HG03039 (cell line): ENCODE measurements around the gene MYLK.
"Not testable (repeated sequence)": the region's sequence is repeated elsewhere in the genome, so short reads cannot be mapped to it uniquely, and the experiment has no call there.

Experiments
- ATAC-seq: cut with Tn5 transposase; IDR thresholded peaks from one replicate; pipeline ENCODE4 v1.9.1; 2021; ENCODE audit warnings: mild to moderate bottlenecking, moderate library complexity; ENCODE audit not compliant: unreplicated experiment

Gene MYLK

DNA sequence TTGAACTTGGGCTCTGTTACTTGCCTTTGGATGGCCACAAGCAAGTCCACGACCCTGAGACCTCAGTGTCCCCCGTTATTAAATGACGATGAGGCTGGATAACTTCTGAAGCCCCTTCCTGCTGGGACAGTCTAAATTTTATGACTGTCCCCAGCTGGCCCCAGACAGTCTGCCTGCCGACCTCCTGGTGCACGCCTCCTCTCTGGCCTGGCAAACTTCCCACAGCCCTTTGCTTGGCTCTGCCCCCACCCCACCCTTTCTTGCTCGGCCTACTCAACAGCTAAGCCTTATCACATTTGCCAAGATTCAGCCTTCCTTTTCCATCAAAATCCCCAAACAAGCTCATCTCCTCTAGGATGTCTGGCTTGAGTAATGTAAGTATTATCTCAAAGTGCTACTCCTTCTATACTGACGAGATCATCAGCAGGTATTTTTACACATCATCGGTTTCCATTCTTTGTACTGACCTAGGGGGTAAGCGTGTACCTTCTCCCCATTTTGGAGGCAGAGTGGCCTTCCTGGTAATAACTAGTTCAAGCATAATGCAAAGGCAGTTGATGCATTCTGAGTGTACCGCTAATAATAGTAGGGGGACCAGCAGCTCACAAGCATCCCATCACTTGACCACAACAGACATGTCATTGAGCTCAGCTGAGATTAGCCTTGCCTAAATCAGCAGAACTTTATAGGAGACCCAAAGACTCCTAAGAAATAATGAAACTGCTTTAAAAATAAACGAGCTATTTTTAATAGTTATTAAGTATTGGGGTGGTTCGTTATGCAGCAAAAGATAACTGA, 178.4 kb downstream of the MYLK start:
- no peak for ATAC-seq

DNA sequence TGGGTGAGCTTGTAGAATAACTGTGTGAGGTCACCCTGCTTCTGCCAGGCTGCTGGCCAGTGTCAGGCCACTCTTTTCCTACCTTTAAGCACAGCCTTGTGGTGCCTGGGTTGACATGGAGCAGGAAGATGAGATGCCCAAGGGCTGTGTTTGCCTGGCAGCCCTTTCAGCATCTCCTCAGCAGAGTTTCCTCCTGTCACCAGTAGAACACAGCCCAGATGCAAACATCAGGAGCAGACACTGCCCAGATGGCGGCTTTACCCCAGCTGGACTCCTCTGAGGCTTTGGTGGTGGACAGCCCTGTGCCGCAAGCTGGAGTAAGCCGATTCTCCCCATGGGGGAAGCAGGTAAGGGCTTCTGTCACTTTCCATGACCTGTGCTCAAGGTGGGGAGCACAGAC, 180.5 kb downstream of the MYLK start:
- not testable (repeated sequence) for ATAC-seq

DNA sequence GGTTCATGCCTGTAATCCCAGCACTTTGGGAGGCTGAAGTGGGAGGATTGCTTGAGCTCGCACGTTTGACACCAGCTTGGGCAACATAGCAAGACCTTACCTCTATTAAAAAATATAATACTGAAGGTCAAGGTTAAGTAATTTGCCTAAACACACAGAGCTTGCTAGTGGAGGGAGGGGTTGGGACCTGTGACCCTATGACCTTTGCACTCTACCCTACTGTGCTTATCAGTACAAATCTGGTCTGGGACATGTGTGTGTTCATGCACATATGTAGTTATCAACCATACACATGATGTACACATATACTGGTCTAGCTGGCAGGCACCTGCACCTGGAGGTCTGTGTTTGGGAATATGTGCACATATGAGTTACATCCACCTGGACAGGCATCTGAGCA, 181.4 kb downstream of the MYLK start:
- ATAC-seq = no peak

DNA sequence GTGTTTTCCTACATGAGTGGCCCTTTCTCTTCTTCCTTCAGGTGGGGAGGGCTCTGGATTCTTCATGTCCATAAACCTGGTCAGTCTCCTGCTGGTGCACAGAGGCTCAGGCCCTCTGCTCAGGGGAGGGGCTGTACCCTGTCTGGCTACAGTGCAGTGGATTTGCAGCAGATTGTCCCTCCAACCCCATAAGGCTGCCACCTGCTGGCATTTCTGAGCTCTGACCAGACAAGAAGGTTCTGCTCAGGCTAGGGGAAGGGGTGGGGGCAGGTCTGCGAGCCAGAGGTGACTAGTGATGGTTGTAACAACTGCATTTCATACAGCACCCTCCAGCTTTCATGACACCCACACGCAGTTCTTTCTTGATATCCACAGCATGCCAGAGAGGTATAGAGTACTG, 182.1 kb downstream of the MYLK start:
- ATAC-seq = not testable (repeated sequence)

DNA sequence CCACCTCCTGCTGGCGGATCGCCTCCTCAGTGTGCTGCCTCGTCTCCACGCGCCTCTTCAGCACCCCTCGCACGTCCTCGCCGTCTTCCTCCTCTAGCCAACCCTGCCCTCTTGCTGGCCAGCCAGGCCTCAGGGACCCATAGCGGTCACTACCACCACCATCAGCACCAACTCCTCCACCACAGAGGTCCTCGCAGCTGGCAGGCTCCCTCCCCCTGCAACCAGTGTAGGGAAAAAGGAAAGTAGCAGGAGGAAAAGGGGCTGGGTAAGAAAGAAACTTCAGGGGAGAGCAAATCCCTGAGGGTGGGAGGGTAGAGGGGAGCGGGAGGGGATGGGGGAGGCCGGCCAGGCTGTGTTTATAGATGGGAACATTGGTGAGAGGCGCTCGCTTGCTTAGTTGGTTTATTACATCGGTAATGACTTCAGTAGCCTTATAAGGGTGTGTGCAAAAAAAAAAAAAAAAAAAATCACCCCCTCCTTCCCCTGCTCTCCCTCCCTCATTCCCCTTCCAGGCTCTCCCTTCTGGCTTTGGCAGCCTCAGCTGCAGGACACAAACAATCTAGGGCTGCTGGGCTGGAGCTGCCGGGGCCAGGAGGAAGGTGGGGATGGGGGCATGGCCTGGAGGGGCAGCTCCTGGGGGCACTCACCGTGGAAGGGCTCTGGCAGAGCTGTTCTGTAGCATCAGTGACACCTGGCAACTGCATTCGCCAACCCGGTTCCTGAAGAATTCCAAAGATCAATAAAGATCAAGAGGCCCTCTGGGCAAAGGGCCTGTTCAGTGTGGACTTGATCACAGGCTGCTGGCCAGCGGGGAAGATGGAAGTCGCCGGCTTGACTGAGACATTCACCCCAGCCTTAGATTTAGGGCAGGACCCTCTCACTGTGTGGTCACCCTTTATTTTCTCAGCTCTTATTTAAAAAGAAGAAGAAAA, 183.1 kb downstream of the MYLK start:
- ATAC-seq = no peak

DNA sequence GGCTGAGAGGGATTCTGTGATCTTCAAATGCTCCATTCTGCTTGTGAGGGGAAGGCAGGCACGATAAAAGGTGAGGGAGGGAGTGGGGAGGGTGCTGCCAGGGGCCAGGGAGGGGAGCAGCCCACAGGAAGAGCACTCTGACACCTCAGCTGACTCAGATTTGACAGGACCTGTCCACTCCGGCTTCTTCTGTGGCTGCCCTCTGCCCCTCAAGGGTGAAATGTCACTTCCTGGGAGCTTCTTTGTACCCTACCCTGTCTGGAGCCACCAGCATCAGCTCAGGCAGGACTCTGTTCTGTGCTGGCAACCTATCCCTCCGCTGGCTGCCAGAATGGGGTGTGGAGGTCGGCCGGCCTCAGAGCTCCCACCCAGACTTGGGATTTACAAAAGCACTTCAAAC, 185.3 kb downstream of the MYLK start:
- ATAC-seq = no peak

DNA sequence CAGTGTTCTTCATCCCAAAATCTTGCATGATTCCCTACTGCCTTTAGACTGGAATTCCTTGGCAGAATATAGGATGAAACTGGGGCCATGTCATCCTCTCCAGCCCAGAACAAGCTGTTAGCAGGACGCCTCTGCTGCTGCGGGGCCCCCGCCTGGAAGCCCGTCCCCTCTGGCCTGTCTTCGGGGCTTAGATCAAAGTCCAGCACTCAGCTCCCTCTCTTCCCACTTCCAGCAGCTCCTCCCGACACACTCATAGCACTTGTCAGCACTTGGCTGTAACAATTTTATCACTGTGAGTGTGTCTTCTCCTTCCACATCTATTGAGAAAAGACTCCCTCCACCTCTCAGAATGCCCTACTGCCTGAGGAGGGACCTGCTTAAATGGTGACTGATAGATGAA, 187.3 kb downstream of the MYLK start:
- no peak for ATAC-seq

DNA sequence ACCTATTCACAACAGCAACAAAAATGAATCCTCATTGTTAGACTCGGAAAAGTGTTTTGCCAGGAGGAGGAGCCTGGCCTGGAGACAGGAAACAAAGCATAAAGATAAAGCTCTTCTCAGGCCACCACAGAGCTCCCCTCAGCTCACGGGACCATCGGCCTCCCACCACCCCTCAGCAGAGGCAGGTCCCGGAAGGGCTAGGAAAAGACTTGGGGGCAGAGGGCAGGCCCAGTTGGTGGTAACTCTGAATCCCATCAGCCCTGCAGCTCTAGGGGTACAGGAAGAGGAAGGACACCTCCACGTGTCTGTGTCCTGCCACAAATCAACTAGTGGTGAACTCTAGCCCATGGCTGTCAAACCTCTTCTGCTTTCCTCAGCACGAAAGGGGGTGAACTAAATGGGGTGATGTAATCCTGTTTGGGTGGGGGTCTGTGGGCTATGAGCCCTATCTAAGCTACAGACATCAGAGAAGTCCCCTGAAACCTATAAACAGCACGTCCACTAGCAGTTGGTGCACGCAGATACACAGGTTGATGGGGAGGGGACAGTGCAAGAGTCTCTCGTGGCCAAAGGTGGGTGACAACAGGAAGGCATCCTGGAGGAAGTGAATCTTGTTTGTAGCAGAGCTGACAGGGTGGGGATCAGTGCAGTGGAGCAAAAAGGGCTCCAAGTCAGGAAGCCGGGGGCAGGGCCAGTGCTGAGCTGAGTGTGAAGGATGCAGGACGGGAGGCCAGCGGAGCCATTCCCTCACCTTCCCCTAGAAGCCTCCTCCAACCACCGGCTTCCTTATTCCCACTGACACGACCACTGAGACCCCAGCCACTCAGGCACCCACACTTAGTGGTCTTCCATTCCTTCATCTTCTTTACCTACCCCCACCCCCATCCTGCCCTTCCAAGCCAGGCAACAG, 188.1 kb downstream of the MYLK start:
- no peak for ATAC-seq

DNA sequence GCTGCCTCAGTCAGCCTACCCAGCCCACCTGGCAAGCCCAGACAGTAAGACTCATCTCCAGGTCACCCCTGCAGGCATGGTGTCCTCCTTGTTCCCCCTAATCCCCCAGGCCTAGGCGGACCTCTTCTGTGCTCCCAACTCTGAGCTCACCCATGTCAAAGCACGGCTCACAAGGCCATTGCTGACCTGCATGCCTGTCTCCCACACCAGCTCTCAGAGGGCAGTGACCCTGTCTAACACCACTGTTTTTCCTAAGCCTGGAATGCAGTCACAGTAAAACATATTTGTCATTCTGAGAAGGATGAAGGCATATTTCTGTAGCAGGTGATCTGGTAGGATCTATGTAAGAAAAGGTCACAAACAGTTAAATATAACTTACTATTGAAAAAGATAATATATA, 189.0 kb downstream of the MYLK start:
- no peak for ATAC-seq

DNA sequence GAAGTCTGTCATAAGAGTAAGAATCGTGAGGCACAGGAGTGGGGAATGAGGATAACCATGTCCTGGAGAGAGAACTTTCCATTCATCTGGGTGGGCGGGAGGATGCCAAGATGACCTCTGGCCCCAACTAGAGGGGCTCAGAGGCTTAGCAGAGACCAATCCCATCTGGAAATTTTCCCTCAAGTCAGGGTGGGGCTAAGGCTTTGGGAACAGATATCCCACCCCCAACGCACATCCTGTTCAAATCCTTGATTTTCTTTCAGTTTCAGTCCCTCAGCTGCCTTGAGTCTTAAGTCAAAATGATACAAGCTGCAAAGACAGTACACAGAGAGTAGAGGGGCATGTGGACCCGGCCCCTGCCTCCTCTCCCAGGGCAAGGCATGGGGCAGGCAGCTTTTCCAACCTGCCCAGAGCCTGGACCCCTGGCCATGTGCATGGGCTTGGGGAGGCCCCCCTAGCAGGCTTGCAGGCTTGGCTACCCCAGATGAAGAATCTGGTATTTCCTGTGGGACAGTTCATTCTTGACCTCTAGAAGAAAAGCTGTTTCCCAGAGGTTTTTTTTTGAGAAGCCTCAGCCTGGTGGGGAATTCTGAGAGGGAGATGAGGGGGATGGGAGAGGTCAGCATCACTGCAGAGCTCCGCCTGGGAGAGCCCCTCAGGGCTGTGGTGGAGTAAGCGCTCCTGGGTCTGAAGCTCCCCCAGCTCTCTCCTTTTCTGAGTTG, 189.6 kb downstream of the MYLK start:
- no peak for ATAC-seq

DNA sequence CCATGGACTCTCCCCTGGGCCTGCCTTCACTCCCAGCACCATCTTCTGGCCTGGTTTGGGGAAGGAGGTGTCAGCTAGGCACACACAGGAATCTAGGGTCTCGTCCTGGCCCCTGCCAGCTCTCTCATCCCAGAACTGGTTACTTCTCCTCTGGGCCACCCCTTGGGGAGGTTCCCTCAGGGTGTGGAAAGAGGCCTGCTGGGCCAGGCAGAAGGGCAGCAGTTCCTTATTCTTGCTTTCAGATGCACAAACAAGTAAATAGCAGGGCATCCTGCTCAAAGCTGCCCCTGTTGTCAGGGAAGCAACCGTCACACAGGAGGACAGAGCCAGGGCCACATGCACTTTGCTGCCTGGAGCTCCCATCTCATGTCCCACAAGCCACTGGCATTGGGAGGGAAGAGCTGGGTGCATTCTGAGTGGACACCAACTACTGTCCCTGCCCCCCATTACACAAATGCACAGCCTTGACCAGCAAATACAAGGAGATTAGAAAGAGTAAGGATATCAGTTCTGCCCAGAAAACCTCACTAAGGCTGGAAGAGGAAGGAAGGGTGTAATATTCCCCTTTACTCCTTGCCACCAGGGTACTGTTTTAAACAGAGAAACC, 190.4 kb downstream of the MYLK start:
- ATAC-seq = no peak

DNA sequence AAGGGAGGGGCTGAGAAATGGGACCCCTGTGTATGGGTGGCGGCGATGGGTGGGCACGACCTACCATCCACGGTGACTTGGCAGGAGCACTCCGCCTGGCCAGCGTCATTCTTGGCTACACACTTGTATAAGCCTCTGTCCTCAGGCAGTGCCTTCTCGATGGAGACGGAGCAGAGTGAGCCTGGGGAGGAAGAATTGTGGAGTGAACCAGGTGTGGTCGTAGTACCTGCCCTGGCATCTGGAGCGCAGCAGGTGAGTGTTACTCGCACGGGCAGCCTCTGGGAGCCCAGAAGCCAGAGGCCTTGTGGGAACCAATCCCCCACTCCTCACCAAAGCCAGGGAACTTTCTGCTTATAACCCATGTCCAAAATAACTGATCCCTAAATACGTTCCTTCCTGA, 191.5 kb downstream of the MYLK start:
- no peak for ATAC-seq

DNA sequence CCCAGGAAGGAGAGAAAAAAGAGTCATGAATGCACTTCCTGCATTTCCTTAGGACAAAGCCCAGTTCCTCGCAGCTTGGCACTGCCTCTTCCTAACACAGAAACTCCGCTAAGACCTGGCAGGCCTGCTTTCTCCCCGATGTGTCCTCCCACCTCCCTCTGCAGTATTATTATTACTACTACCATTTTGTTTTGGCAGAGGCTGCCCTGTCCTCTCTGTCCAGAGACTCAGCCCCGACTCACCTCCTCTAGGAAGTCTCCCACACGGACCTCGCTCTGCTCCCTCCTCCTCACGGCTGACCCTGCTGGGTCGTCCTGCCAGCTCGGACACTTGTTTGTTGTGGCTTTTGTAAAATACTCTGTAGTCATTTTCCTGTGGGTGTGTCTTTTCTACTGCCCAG, 192.1 kb downstream of the MYLK start:
- ATAC-seq = no peak

DNA sequence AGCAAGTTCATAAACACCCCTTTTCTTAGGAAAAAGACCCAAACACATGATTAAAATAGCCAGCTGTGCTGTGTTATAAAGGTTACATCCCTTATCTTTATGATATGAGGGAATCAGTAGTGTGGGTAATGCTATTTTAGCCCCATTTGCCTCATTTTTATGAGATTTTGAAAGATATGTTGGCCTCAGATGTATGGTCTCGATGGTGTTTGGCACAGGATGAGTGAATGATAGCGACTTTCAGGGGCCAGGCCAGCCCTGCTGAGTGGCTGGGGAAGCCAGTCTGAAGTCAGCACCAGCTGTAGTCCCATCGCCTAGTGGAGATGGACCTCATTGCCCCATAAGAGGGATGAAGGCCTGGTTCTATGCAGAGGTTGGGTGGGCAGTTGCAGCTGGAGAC, 194.3 kb downstream of the MYLK start:
- no peak for ATAC-seq

DNA sequence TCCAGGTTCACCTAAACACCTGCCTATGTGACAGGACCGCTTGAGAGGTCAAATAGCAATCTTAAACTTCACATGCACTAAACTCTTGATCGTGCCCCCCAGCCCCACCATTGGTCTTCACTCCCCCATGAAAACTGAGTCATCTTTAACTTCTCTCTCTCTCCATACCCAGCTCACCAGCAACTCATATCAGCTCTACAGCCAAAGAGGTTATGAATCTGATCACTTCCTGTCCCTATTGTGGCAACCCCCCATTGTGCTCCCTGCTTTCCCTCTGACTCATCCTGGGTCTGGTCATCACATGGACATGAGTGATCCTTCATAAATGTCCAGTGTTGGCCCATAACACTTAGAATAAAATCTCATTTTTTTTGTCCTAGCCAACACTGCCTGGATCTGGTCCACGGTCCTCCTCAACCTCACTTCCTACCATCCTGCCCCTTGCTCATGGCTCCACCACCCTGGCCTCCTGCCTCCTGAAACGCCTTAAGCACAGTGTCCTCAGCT, 195.8 kb downstream of the MYLK start:
- no peak for ATAC-seq

DNA sequence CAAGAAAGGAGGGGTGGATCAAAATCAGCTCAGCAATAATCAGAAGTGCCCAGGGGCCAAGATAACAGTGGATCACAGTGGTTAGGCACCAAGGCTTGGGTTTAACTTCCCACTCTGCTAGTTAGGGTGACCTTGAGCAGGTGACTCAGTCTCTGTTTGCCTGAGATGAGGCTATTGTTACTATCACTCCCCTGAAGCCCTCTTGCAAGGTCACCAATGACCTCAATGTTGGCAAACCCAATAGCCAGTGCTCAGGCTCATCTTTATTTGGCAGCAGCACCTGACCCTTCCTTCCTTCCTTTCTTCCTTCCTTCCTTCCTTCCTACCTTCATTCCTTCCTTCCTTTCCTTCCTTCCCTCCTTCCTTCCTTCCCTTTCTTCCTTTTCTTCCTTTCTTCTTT, 196.8 kb downstream of the MYLK start:
- ATAC-seq = no peak

DNA sequence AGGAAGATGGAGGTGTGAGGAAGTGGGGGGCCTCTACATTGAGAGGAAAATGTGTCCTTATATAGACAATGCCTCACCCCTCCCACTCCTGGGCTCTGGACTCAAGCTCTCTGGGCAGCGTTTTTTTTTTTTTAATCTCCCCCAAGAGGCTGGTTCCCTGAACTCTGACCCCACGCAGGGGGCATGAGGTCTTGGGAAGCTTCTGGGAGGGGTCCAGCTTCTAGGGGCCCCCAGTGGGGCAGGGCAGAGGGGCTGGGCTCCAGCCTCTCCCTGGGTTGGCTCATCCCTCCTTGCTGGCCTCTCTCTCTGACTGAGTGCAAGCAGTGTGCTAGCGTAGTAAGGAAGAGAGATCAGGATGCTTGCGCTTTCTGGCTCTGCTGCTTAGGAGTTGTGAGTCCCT, 197.9 kb downstream of the MYLK start:
- ATAC-seq = no peak

DNA sequence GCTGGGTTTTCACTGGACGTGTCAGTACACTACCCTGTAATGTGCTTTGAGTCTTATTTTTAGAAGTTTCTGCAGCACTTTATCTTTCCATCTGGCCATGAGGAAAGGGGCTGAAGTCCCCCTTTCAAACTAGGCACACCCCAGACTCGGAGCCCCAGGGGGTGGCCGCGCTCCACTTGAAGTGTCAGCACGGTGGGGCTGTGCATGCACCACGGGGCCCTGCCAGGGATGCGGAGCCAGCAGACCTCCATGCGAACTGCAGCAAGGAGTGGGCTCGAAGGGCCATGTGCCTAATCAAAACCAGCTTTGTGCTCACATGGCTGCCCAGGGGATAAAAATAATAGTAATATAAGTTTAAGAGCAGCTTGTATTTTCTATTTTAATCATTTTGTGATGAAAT, 198.4 kb downstream of the MYLK start:
- ATAC-seq = no peak

DNA sequence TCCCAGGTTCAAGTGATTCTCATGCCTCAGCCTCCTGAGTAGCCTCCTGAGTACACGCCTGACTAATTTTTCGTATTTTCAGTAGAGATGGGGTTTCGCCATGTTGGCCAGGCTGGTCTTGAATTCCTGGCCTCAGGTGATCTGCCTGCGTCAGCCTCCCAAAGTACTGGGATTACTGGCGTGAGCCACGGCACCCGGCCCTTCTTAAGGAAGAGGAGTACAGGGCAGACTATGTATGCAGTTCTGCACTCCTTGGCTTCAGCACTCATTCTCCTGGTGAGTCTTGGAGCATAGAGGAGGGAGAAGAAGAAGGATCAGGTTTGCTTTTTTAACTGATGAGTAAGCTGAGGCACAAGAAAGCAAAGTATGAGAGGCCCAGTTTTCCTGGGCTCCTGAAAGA, 199.5 kb downstream of the MYLK start:
- ATAC-seq = no peak

DNA sequence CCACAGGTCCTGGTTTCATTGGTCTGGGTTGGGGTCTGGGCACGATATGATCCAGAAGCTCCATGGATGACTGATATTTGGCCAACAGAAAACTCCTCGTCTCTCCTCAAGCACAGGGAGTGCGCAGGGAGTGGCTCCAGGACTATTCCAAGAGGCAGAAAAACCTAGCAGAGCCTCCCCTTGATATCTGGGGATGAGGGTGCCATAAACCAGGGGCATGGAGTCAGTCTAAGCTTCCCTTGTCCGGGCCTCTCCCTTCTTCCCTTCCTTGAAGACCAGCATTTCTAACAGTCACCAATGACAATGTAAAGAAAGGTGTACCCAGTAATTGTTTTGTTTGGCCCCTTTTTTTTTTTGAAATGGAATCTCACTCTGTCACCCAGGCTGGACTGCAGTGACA, 199.9 kb downstream of the MYLK start:
- ATAC-seq = no peak
